Measurements from ENCODE around the gene ZNF805. TPM values are rescaled to one million over a fixed set of nuclear protein-coding genes. Genes with fewer than 3 reads are reported as not detected.
"Not testable (repeated sequence)": the region's sequence is repeated elsewhere in the genome, so short reads cannot be mapped to it uniquely, and the experiment has no call there.

The ZNF805 gene
- total RNA-seq = 10 to 100 TPM; 17.4 to 27.8 (median 19.9) TPM

GRCh38 chr19:57240311-57241090 is at the start of gene ZNF805:
Gene ZNF805, plus strand, starts transcription at chr19:57240632. Its CDS starts 260 bp downstream, at chr19:57240892.
- Histone ChIP-seq H3K4me1 (peaks cover 3 to 33% (median 12%) of the 10 kb centered on the region in 3 donors), H3K27ac (peak within 1 kb of the TSS; percentile 80 to 96 (median 91)), H3K4me3 (peak within 1 kb of the TSS; percentile 74 to 98), H3K9me3 (no peaks in the 10 kb centered on the region), H3K36me3 (peaks cover 0 to 26% of the 10 kb centered on the region in 2 donors), H3K27me3 (no peaks in the 10 kb centered on the region)
- ATAC-seq = peak; percentile 100
- 0% methylated on average over 4 of the region's 61 CpGs; no CpG with 5 or more reads in 1 of the 2 donors for WGBS, 2 donors (ENCODE audit: low coverage in 1 of 2)
- TF ChIP-seq POLR2A (IDR thresholded peaks at IDR 0.05) (peak; percentile 68 to 72), POLR2AphosphoS5 (IDR thresholded peaks at IDR 0.05) (peak; percentile 84), CTCF (IDR thresholded peaks at IDR 0.05) (peak in 3 of 4 experiments; percentile 17 to 45 (median 44)), EP300 (IDR thresholded peaks at IDR 0.05) (no peak)

GRCh38 chr19:57191141-57192076 is 49.0 kb upstream of the ZNF805 start, which contains the start of gene ZNF264:
Gene ZNF264, plus strand, starts transcription at chr19:57191500. Its CDS starts 414 bp downstream, at chr19:57191914.
- ATAC-seq = peak; percentile 94
- TF ChIP-seq POLR2AphosphoS5 (IDR thresholded peaks at IDR 0.05) = peak; percentile 50
- TF ChIP-seq POLR2A (IDR thresholded peaks at IDR 0.05) = peak; percentile 19 to 52
- peak in 1 of 4 experiments; percentile 21 for TF ChIP-seq CTCF (IDR thresholded peaks at IDR 0.05)
- no peak for TF ChIP-seq EP300 (IDR thresholded peaks at IDR 0.05)
- no peaks in the 10 kb centered on the region for H3K9me3 ChIP-seq
- H3K27ac ChIP-seq = peak within 1 kb of the TSS; percentile 70 to 91 (median 88)
- H3K36me3 ChIP-seq = peaks cover 0 to 37% of the 10 kb centered on the region in 2 donors
- peaks cover 0 to 29% (median 13%) of the 10 kb centered on the region in 3 donors for H3K4me1 ChIP-seq
- peaks cover 3% of the 10 kb centered on the region for H3K27me3 ChIP-seq
- no CpG with 5 or more reads among the region's 81 CpGs for WGBS, 2 donors (ENCODE audit: low coverage in 1 of 2)
- H3K4me3 ChIP-seq = peak within 1 kb of the TSS; percentile 65 to 84

GRCh38 chr19:57192077-57192420 is 48.4 kb upstream of the ZNF805 start:
- H3K27me3 ChIP-seq = no peaks in the 10 kb centered on the region
- no peaks in the 10 kb centered on the region for H3K9me3 ChIP-seq
- H3K36me3 ChIP-seq = peaks cover 0 to 44% of the 10 kb centered on the region in 2 donors
- WGBS, 2 donors (ENCODE audit: low coverage in 1 of 2) = 2 to 9% methylated on average over 4 to 6 of the region's 9 CpGs
- peaks cover 0 to 29% (median 13%) of the 10 kb centered on the region in 3 donors for H3K4me1 ChIP-seq
- H3K27ac ChIP-seq = peak overlapping the region; percentile 70 to 91 (median 88)
- TF ChIP-seq CTCF (IDR thresholded peaks at IDR 0.05) (no peak), EP300 (IDR thresholded peaks at IDR 0.05) (no peak), POLR2A (IDR thresholded peaks at IDR 0.05) (no peak), POLR2AphosphoS5 (IDR thresholded peaks at IDR 0.05) (no peak)
- H3K4me3 ChIP-seq = peak overlapping the region; percentile 65 to 84
- ATAC-seq = no peak

DNA sequence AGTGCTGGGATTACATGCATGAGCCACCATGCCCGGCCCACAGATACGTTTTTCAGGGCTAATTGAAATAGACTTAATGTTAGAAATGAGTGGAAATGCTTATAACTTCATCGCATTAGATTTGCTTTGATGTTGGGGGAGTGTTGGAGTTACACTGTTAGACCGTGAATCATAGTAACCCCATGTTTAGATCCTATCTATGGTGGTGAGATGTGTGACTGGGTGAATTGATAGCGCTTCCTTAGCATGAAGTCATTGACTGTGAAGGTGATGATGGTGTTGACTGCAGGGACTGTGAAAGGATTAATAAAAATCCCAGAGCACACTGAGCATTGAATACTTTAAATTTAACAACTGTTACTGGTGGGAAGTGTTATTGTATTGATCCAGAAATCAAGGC is 47.4 kb upstream of the ZNF805 start:
- H3K27ac ChIP-seq = no peak overlapping the region
- H3K4me3 ChIP-seq = peak overlapping the region in 1 of 2 donors; percentile 65
- ATAC-seq = no peak
- TF ChIP-seq CTCF (IDR thresholded peaks at IDR 0.05) (no peak), POLR2AphosphoS5 (IDR thresholded peaks at IDR 0.05) (no peak), EP300 (IDR thresholded peaks at IDR 0.05) (no peak), POLR2A (IDR thresholded peaks at IDR 0.05) (no peak)
- peaks cover 0 to 29% (median 13%) of the 10 kb centered on the region in 3 donors for H3K4me1 ChIP-seq
- H3K27me3 ChIP-seq = no peaks in the 10 kb centered on the region
- WGBS, 2 donors (ENCODE audit: low coverage in 1 of 2) = 86 to 90% methylated on average over 4 of the region's 5 CpGs
- no peaks in the 10 kb centered on the region for H3K9me3 ChIP-seq
- H3K36me3 ChIP-seq = peaks cover 0 to 53% of the 10 kb centered on the region in 2 donors

DNA sequence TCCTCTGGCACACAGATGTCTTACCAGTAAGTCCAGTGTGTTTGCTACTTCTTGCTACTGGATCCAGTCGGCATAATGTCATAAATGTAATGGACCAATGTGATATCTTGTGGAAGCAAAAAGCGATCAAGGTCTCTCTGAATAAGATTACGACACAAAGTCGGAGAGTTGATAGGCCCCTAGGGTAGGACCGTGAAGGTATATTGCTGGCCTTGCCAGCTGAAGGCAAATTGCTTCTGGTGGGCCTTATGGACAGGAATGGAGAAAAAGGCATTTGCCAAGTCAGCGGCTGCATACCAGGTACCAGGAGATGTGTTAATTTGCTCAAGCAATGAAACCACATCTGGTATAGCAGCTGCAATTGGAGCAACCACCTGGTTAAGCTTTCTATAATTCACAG is 42.6 kb upstream of the ZNF805 start:
- H3K4me3 ChIP-seq, H3K27me3 ChIP-seq, ATAC-seq, H3K27ac ChIP-seq, H3K9me3 ChIP-seq: not testable (repeated sequence)
- 95 to 96% methylated on average over 4 to 6 of the region's 6 CpGs for WGBS, 2 donors (ENCODE audit: low coverage in 1 of 2)
- Histone ChIP-seq H3K4me1 (peaks cover 0 to 29% (median 6%) of the 10 kb centered on the region in 3 donors), H3K36me3 (peaks cover 0 to 100% of the 10 kb centered on the region in 2 donors)

Data from gastroesophageal sphincter (tissue), 4 donors.